Stimulated activated CD8-positive, alpha-beta memory T cell treated with anti-CD3 and anti-CD28 coated beads, Interleukin-15, amount 100 ng/mL, for 48 hours (primary cell): ENCODE results near the gene ABCB8.
A peak's percentile ranks its signal among the peaks of the same experiment; 100 is the strongest.

Experiments
- DNase-seq, 2 donors: peaks; one replicate each; pipeline ENCODE4 v3.0.0-alpha.2; 2020; ENCODE audit warnings: low read depth in 2 of 2

The ABCB8 gene

DNA sequence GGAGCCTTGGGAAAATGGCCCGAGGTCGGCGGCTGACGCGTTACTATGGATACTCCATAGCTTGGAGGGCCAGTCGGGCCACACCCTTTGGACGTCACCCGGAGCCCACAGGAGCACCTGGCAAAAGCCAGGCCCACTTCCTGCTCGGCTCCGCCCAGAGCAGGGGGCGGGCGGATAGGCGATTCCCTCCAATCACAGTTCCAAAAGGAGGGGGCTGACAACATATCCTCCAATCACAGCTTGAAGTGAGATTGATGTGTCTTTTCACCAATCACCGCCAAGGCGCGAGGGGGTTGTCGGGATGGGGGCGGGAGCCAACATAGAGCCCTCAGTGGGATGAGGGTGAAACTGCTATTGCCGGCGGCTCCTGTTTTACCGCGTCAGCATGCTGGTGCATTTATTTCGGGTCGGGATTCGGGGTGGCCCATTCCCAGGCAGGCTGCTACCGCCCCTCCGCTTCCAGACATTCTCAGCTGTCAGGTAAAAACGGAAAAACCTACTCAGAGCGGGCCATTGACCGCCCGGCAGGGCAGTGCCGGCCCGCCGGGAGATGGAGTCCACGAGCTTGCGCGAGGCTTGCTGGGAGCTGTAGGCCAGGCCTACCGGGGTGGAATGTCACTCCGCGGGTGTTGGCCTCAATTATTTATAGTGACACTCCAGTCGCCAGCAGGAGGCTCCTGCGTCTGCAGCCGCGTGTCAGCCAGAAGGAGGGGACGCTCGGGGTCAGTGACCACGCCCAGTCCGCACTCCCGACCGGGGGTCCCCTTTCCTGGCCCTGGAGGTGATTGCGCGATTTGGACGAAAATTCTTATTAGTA lies at the start of gene ABCB8:
Gene ABCB8, plus strand, starts transcription at position 320 of the 817 bp plus-strand sequence. Its CDS starts 66 bp downstream, at position 386.
- peak; percentile 93 to 97 for DNase-seq

DNA sequence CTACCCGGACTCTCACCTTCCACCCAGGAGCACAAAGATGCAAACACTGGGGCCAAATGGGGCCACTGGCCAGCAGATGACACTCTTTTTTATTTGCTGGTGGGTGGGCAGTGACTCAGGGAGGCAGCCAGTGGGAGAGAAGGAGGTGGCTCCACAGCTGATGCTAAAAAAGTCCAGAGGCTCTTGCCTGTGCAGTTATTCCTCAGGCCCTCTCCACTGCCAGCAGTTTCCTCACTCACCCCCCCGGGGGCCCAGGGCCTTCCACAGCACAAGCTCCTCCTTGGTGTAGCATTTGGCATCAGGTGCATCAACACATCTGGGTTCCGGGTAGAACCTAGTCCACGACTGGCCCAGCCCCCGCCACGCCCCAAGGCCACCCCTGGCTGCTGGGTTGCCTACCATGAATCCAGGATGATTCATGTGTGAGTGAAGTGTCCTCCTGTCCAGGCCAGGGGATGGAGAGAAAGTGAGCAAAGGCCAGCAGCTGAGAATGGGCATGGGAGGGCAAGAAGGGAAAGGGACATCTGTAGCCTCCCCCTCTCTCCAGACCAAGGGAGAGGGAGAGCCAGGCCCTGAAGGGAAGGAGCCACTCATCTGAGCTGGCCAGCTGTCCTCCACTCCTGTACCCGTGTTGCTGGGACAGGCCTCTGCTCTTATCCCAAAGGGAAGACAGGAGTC lies 48.4 kb upstream of the ABCB8 start:
- DNase-seq: no peak

DNA sequence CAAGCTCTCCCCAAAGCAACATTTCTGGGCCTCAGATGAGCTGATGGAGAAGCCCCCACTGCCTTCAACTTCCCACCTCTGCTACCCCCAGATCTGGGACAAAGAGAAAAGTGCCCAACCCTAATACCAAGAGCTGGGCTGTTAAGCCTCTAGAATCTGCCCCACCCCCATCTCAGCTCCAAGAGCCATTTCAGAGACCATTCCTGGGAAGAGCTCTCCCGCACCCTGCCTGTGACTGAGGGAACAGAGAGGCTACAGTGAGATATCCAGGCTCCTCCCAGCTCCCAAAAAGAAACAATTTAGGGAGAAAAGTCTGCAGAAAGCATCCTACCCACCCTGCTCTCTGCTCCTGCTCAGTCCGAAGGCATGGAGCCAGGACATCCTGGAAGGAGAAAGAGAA lies 47.6 kb upstream of the ABCB8 start:
- no peak for DNase-seq

DNA sequence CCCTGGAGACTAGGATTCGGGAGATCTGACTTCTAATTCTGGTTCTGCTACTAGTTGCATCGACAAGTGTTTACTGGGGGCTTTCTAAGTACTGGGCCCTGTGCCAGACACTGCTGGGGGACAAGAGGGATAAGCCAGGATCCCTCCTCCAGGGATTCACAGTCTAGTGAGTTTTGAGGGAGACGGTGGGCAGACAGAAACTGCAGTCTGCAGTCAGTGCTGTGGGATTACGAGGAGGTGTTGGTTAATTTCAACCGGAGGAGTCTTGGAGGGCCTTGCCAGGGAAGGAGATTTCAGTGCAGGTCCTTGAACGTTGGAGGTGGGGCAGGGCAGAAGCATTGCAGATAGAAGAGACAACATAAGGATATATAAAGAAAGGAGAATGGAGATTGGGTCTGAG lies 46.6 kb upstream of the ABCB8 start:
- no peak for DNase-seq

DNA sequence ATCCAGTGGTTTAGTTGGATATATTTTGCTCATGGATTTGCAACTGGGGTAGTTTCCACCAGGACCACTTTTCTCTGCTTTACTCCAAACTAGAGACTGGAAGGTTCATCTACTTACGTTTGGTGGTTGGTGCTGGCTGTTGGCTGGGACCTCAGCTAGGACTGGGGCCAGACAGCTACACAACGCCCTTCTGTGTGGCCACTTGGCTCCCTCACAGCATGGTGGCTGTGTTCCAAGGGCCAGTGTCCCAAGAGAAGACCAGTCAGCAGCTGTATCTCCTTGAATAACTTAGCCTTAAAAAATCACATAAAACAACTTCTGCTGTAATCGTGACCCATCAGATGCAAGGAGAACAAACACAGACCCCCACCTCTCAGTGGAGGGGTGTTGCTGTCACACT lies 45.9 kb upstream of the ABCB8 start:
- no peak for DNase-seq

DNA sequence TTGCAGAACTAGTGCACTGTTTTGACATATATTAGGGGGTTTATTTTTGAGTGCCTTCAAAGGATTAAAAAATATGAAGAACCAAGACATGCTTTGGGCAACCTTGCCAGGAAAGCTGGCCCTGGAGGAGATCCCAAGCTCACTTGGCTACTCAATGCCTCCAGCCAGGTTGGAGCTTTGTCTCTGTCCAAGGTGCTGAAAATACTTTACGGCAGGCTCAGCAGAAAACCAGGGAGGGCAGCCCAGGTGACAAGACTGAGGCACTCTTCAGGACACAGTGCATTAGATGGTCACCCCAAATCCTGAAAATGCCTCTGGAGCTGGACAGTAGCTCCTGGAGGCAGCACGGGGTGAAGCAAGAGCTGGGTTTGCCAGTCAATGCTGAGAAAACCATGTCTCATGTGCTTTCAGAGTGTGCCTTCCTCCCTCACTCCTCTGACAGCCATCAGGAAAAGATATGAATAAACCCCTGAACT lies 44.3 kb upstream of the ABCB8 start:
- no peak for DNase-seq

DNA sequence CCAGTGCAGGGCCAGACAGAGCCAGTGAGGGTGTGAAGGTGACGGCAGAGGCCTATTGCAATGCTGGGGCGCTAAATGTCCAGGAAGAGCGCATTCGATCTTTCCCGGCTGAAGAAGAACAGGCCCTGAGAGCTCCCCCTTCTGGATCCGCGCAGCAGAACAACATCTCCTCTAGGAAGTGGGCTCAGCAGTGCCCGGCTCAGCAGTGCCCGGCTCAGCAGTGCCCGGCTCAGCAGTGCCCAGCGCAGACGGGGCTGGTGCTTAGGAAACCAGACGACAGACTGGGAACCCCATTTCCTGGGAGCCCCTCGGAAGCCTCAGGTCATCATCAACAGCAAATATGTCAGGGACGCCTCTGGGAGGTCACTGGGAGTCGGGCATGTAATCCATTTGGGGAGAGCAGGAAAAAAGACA lies 42.1 kb upstream of the ABCB8 start:
- DNase-seq: peak in 1 of 2 donors; percentile 31

DNA sequence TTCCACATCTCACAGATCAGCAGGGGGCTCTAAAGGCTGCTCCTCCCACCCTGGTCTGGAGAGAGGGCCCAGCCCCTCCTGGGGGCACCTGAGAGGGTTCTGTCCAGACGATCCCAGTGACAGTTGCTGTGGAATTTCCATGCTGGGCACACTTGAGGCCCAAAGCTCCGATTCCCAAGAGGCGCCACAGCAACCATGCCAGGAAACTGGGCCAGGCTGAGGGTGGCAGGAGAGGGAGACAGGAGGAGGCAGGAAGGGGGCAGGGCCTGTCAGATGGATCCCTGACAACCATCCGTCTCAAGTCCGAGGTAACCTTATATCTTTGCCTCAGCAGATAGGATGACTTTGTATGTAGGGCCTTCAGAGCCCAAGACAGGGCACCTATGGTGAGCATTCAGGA lies 41.7 kb upstream of the ABCB8 start:
- DNase-seq: no peak

DNA sequence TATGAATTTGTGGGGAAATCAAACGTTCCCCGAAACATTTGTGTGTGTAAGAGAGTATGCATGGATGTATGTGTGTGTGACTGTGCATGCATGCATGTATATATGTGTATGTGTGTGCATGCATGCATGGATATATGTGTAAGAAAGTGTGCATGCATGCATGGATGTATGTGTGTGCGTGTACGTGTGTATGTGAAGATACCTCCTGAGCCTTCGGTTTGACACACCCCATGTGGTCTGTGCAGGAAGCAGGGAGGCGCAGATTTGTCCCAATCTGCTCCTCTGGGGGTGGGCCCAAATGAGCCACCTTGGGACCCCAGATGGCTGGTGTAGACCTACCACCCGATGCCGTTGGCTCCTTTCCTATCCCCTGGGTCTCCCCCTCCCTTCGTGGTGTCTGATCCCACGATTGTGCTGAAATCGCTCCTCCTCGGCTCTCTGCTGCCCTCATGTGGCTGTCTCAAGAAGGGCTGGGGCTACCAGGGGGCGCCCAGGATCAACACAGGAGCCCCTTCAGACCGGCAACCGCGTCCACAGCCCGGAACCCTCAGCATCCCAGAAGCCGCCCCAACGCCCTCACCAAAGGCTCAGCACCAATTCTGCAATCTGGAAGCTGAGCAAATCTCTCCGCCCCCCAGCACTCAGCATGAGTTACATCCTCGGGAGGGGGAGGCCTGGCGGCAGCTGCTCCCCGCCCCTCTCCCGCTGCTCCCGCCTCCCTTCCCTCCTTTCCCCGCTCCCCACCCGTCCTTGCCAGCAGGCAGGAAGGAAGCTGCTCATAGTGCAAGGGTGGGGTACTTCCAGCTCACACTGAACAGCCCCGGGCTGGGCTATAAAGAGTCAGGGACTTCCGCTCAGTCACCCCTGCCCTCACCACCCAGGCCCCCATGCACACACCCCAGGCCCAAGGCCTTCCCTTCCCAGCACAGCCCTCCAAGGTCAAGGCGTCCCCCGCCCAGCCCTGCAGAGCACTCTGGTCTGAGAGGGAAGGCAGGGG lies 39.7 kb upstream of the ABCB8 start:
- DNase-seq: peak in 1 of 2 donors; percentile 36

DNA sequence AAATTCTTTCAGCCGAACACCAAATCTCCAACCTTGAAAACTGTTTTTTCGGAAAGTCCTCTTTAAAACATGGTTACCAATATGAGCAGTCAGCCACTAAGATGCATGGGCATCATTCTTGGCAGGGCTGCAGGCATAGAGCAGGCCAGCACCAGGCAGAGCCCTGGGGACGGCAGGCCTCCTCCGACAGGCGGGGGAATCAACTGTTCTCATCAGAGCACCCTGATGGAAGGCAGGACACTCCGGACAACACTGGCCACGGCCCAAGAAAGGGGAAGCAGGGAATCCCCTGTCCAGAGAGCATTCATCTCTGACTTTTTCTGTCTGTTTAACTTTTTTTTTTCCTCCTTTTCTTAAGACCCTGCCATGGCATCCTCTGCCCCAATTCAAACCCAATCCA lies 38.8 kb upstream of the ABCB8 start:
- no peak for DNase-seq

DNA sequence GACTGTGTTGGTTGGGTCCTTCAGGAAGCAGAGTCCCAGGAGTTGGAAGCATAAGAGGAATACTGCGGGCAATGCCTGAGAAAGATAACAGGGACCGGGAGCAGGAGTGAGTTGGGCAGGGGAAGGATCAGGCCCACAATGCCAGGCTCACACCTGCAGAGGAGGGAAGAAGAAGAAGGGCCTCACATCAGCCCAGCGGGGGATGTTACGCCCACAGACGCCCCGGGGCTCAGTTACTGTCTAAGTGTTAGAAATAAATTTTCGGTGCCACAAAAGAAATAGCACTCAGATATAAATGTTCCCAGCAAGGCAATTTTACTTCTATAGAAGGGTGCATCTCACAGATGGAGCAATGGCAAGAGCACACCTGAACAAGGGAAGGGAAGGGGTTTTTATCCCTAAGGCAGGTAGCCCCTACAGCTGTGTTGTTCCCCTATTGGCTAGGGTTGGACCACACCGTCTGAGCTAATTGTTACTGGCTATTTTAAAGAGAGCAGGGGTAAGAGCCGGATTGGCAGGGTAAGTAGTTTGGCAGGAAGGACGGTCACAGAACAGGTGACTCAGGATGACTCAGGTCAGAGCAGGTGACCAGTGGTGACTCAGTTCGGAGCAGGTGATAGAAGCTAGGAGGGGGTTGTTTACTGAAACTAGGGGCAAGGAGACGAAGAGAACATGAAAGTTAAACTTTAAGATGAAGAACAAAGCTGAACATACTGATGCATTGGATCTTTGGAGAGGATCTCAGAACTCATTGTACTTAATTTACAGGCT lies 37.6 kb upstream of the ABCB8 start, which contains the start of gene NOS3:
Gene NOS3, plus strand, starts transcription at position 602 of the 771 bp plus-strand sequence. CDS start 2,787 bp downstream, outside the sequence.
- DNase-seq: no peak

DNA sequence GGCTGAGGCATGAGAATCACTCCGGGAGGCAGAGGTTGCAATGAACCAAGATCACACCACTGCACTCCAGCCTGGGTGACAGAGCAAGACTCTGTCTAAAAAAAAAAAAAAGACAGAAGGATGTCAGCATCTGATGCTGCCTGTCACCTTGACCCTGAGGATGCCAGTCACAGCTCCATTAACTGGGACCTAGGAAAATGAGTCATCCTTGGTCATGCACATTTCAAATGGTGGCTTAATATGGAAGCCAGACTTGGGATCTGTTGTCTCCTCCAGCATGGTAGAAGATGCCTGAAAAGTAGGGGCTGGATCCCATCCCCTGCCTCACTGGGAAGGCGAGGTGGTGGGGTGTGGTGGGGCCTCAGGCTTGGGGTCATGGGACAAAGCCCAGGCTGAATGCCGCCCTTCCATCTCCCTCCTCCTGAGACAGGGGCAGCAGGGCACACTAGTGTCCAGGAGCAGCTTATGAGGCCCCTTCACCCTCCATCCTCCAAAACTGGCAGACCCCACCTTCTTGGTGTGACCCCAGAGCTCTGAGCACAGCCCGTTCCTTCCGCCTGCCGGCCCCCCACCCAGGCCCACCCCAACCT lies 36.1 kb upstream of the ABCB8 start:
- no peak for DNase-seq

DNA sequence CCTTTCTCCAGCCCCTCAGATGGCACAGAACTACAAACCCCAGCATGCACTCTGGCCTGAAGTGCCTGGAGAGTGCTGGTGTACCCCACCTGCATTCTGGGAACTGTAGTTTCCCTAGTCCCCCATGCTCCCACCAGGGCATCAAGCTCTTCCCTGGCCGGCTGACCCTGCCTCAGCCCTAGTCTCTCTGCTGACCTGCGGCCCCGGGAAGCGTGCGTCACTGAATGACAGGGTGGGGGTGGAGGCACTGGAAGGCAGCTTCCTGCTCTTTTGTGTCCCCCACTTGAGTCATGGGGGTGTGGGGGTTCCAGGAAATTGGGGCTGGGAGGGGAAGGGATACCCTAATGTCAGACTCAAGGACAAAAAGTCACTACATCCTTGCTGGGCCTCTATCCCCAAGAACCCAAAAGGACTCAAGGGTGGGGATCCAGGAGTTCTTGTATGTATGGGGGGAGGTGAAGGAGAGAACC lies 35.4 kb upstream of the ABCB8 start:
- DNase-seq: no peak

DNA sequence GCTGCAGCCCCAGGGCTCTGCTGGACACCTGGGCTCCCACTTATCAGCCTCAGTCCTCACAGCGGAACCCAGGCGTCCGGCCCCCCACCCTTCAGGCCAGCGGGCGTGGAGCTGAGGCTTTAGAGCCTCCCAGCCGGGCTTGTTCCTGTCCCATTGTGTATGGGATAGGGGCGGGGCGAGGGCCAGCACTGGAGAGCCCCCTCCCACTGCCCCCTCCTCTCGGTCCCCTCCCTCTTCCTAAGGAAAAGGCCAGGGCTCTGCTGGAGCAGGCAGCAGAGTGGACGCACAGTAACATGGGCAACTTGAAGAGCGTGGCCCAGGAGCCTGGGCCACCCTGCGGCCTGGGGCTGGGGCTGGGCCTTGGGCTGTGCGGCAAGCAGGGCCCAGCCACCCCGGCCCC lies 34.7 kb upstream of the ABCB8 start:
- no peak for DNase-seq

DNA sequence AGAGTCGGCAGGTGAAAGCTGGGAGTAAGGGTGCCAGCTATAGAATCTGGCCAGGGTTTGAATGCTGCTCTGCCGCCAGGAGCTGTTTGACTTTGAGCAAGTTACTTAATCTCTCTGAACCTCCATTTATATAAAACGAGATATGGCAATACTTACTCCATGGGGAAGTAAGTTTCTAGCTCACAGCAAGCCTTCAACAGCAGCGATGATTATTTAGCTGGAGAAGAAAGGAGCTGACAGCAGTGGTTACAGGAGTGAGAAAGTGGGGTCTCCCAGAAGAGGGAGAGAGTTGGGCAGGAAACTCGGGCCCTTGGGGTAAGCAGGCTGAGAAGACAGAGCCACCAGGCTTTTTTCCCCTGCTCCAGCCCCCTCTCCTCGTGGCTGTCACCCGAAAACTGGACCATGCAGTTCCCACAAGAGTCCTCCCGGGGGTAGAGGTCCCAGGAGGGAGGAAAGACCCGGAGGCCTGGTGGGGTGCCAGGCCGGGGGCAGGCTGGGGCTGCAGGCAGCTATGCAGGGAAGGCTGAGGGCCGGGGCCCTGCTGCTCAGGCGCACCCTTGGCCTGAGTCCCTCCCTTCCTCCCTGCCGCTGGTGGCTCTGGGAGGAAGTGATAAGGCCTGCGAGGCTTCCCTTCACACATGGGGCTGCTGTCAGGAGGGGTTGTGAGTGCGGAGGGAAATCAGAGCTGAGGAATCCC lies 34.0 kb upstream of the ABCB8 start:
- no peak for DNase-seq

DNA sequence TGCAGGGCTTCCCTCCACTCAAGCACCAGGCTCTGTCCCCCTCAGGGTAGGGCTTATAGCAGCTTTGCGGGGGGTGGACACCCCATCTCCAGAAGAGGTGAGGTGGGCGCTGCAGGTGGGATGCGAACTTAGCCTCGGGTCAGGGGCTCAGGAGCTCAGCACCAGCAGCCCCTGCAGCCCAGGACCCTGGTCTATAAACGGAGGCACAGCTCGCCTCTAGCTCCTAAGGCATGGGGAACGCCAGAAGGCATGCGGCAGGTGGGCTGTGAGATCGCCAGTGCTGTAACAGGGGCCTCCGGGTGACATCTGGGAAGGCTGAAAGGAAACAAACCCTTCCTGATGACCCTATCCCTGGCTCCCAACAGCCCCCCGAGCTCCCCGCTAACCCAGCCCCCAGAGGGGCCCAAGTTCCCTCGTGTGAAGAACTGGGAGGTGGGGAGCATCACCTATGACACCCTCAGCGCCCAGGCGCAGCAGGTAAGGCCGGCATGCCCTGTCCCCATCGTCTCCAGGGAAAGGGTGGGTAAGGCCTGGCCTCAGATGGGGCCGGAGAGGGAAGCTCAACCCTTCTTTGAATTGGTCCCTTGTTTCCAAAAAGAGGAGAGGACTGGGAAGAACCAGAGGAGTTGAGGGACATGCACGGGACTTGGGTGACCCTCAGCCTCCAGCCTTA lies 33.3 kb upstream of the ABCB8 start:
- DNase-seq: no peak

DNA sequence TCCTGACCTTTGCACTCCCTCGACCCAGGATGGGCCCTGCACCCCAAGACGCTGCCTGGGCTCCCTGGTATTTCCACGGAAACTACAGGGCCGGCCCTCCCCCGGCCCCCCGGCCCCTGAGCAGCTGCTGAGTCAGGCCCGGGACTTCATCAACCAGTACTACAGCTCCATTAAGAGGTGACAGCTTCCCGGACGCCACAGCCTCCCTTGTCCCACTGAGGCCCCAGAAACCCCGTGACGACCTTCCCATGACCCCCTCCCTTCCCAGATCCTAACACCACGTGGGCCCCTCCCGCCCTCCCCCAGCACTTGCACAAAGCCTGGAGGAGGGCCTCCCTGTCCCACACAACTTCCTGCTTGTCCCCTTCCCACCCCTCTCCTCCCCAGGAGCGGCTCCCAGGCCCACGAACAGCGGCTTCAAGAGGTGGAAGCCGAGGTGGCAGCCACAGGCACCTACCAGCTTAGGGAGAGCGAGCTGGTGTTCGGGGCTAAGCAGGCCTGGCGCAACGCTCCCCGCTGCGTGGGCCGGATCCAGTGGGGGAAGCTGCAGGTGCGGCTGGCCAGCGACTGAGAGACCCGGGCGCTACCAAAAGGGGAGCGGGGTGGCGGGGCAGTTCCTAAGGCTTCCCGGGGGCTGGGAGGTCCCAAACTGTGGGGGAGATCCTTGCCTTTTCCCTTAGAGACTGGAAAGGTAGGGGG lies 31.7 kb upstream of the ABCB8 start:
- no peak for DNase-seq

DNA sequence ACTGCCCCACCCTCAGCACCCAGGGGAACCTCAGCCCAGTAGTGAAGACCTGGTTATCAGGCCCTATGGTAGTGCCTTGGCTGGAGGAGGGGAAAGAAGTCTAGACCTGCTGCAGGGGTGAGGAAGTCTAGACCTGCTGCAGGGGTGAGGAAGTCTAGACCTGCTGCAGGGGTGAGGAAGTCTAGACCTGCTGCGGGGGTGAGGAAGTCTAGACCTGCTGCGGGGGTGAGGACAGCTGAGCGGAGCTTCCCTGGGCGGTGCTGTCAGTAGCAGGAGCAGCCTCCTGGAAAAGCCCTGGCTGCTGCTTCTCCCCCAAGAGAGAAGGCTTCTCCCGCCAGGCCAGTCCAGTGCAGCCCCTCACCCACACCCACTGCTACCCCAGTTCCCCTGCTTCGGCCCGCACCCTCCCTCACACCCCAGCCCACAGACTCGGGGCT lies 31.2 kb upstream of the ABCB8 start:
- no peak for DNase-seq

DNA sequence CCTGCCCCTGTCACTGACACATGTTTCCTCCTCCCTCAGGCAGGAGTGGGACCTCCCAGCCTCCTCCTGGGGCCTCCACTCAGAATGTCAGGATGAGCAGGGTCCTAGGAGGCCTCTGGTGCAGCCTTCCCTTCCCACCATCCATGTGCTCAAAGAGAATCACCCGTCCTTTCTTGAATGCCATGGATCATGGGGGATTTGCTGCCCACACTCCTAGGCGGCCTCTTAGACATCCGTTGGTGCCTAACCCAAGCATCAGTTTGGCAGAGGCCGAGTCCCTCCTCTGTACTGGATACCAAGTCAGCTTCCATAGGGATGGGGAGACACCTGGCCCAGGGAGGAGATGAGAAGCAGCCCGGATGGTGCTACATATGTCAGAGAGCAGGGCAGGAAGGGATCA lies 30.4 kb upstream of the ABCB8 start:
- DNase-seq: no peak
